ENCODE data around the gene GMDS.

DNA sequence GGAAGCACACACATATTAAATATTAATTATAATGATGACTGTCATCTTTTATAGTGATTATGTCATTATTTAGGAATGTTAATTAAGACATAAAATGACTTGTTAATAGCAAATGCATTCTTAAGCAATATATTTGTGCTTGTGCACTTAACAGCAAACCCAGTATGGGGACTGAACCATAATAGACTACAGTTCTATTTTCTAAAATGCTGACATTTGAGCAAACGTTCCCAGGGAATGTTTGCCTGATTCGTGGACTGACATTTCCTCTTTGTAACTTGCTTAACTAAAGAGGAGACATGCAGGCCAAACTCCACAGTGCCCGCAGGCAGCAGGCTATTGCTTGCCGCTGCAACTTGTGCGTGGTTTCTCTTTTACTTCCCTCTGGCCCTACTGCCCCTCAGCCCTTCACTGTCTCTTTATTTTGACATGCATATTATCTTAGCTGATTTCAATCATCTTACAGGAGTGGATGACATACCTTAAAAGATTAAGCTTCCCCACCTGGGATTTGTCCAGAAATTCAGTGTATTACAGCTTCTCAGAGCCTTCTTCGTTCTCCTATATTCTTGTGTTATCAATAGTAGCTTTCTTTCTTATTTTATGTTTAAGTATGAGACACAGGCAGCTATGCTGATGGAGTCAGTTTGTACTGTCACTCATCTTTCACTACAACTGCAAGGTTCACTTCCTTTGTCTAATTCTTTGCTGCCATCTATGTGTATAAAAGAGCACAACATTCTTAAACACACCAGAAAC is 141.5 kb downstream of the GMDS start:
- TF ChIP-seq BHLHE40 (IDR thresholded peaks at IDR 0.05; ENCODE audit: low read depth, low read length) = no peak
- TF ChIP-seq CEBPB (IDR thresholded peaks at IDR 0.05; ENCODE audit: low read depth, low read length) = no peak
- TF ChIP-seq, protein P1, sequence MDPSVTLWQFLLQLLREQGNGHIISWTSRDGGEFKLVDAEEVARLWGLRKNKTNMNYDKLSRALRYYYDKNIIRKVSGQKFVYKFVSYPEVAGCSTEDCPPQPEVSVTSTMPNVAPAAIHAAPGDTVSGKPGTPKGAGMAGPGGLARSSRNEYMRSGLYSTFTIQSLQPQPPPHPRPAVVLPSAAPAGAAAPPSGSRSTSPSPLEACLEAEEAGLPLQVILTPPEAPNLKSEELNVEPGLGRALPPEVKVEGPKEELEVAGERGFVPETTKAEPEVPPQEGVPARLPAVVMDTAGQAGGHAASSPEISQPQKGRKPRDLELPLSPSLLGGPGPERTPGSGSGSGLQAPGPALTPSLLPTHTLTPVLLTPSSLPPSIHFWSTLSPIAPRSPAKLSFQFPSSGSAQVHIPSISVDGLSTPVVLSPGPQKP (IDR thresholded peaks at IDR 0.05; ENCODE audit: borderline replicate concordance, low read depth, low read length) = no peak
